Measurements from ENCODE around the gene SIK3.

The SIK3 gene

DNA sequence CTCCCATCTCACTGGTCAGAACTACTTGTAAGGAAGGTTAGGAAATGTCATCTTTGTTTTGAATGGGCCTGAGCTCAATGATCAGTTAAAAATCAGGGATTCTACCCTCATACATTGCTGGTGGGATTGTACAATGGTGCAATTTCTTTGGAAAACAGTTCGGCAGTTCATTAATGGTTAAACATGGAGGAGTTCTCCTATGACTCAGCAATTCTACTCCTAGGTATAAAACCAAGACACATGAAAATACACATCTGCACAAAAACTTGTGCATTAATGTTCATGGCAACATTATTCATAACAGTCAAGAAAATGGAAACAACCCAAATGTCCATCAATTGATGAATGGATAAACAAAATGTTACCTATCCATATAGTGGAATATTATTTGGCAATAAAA is 301.7 kb downstream of the SIK3 start:
- Histone ChIP-seq H3K36me3 (no peaks in the 10 kb centered on the region), H3K9me3 (no peaks in the 10 kb centered on the region), H3K27ac (no peak overlapping the region), H3K4me3 (no peak overlapping the region), H3K27me3 (peaks cover 0 to 5% of the 10 kb centered on the region in 2 donors), H3K4me1 (peaks cover 0 to 1% (median under 1%) of the 10 kb centered on the region in 4 donors)
- TF ChIP-seq, protein P1, sequence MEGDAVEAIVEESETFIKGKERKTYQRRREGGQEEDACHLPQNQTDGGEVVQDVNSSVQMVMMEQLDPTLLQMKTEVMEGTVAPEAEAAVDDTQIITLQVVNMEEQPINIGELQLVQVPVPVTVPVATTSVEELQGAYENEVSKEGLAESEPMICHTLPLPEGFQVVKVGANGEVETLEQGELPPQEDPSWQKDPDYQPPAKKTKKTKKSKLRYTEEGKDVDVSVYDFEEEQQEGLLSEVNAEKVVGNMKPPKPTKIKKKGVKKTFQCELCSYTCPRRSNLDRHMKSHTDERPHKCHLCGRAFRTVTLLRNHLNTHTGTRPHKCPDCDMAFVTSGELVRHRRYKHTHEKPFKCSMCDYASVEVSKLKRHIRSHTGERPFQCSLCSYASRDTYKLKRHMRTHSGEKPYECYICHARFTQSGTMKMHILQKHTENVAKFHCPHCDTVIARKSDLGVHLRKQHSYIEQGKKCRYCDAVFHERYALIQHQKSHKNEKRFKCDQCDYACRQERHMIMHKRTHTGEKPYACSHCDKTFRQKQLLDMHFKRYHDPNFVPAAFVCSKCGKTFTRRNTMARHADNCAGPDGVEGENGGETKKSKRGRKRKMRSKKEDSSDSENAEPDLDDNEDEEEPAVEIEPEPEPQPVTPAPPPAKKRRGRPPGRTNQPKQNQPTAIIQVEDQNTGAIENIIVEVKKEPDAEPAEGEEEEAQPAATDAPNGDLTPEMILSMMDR (IDR thresholded peaks at IDR 0.05) = no peak
- DNase-seq = no peak
- intact Hi-C loops (cut with DNase I; ENCODE audit: low total_unique reads) = no loop called here

DNA sequence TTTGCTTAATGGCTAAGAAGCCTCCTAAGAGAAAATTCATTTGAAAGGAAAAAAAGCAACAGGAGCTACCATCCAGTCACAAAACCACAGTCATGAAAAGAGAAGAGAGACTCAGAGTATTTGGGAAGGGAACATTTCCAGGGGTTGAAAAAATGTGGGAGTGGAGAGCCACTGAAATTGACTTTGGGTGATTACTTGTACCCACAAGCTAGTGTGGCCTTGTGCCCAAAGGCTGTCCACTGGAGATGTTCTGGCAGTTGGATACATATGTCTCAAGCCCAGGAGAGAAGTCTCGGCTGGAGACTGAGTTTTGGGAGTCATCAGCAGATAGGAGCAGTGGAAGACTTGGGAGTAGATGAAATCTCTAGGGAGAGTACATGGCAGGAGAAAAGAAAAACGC is 303.4 kb downstream of the SIK3 start:
- DNase-seq = no peak
- H3K36me3 ChIP-seq = no peaks in the 10 kb centered on the region
- no peak overlapping the region for H3K27ac ChIP-seq
- no peaks in the 10 kb centered on the region for H3K9me3 ChIP-seq
- TF ChIP-seq, protein P1 (IDR thresholded peaks at IDR 0.05) = no peak
- intact Hi-C loops (cut with DNase I; ENCODE audit: low total_unique reads) = loop anchor here (5.0 kb wide), 2 partner anchors 42 to 312 kb away; partner anchors contain the start of gene APOA1
- peaks cover 0 to 8% (median 4%) of the 10 kb centered on the region in 4 donors for H3K4me1 ChIP-seq
- peaks cover 0 to 3% of the 10 kb centered on the region in 2 donors for H3K27me3 ChIP-seq
- H3K4me3 ChIP-seq = no peak overlapping the region

DNA sequence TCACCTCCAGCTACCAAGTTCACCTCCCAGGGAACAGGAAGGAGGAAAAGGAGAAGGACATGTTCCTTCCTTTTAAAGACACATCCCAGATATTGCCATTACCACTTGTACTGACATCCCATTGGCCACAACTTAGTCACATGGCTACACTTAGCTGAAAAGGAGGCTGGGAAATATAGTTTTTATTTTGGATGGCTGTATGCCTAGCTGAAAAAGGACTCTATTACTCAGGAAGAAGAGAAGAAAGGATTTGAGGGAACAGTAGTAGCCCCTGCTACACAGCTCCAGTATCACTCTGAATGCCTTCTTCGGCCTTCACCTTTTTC is 304.5 kb downstream of the SIK3 start:
- Histone ChIP-seq H3K9me3 (no peaks in the 10 kb centered on the region), H3K27me3 (peaks cover 0 to 3% of the 10 kb centered on the region in 2 donors), H3K27ac (no peak overlapping the region), H3K4me3 (no peak overlapping the region), H3K36me3 (no peaks in the 10 kb centered on the region), H3K4me1 (peaks cover 0 to 10% (median 5%) of the 10 kb centered on the region in 4 donors)
- no peak for DNase-seq
- intact Hi-C loops (cut with DNase I; ENCODE audit: low total_unique reads) = loop anchor here (5.0 kb wide), 2 partner anchors 44 to 314 kb away; partner anchors contain the start of gene APOA1
- TF ChIP-seq, protein P1 (IDR thresholded peaks at IDR 0.05) = no peak
